Neural crest cell (in vitro differentiated cells): ENCODE data around the gene ZSCAN31. TPM values are rescaled to one million over a fixed set of nuclear protein-coding genes. Genes with fewer than 3 reads are reported as not detected.
"Not testable (repeated sequence)": the region's sequence is repeated elsewhere in the genome, so short reads cannot be mapped to it uniquely, and the experiment has no call there.

ENCODE experiments used
- DNase-seq: peaks from one replicate; pipeline ENCODE4 v3.0.0; 2021; ENCODE audit warnings: low read depth, mixed read lengths, low spot score
- H3K27ac Mint-ChIP-seq: one replicate; pipeline ENCODE4 v1.8.0; 2021; ENCODE audit warnings: mild to moderate bottlenecking, mixed read lengths; ENCODE audit not compliant: unreplicated experiment
- H3K27me3 Mint-ChIP-seq: 2 replicates; pipeline ENCODE4 v1.8.0; 2021; ENCODE audit warnings: low read depth, mild to moderate bottlenecking, mixed read lengths
- H3K36me3 Mint-ChIP-seq: 2 replicates; pipeline ENCODE4 v1.8.0; 2021; ENCODE audit warnings: low read depth, mild to moderate bottlenecking, mixed read lengths
- H3K4me1 Mint-ChIP-seq: 2 replicates; pipeline ENCODE4 v1.8.0; 2021; ENCODE audit warnings: mixed read lengths
- H3K4me3 Mint-ChIP-seq: one replicate; pipeline ENCODE4 v1.8.0; 2021; ENCODE audit warnings: mild to moderate bottlenecking, mixed read lengths
- H3K9me3 Mint-ChIP-seq: 2 replicates; pipeline ENCODE4 v1.8.0; 2021; ENCODE audit warnings: mixed read lengths
- total RNA-seq: library from RNA; stranded (reverse); gene quantifications from 2 replicates; pipeline ENCODE4 v1.2.1, GENCODE V29; 2021
- TF ChIP-seq, protein P1 (sequence below): fragments of 200-600 bp; sonication (generic); conservative IDR thresholded peaks from 2 replicates; pipeline ENCODE4 v1.5.0; 2021; ENCODE audit warnings: antibody characterized with exemption, mild to moderate bottlenecking

The ZSCAN31 gene
- total RNA-seq, 1 donor from 2014 or later = 6.7 TPM

DNA sequence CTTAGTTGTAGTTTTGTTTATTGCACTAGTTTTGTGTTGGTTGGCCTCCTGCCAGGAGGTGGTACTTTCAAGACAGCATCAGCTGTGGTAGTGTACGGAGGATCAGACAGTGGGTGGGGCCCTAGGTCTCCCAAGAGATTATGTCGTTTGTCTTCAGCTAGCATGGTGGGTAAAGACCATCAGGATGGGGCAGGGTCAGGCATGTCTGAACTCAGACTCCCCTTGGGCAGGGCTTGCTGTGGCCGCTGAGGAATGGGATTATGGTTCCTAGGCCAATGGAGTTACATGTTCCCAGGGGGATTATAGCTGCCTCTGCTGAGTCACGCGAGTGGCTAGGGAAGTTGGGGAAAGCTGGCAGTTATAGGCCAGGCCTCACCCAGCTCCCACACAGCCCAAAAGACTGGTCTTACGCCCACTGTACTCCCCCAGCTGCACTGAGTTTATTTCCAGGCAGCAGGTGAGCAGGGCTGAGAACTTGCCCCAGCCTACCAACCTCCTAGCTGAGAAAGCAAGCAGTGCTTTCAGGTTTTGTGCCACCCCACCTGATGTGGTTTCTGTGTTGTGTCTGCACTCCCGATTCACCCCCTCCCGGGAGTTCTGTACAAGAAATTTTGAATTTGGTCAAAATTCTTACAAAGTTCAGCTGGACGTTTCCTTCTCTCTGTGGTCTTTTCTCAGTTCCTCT lies 24.7 kb downstream of the ZSCAN31 start:
- Mint-ChIP-seq H3K36me3 (peaks cover 45% of the 10 kb centered on the region), H3K27me3 (no peaks in the 10 kb centered on the region), H3K4me3 (no peak overlapping the region), H3K4me1 (no peaks in the 10 kb centered on the region), H3K9me3 (peaks cover 18% of the 10 kb centered on the region), H3K27ac (no peak overlapping the region)
- TF ChIP-seq, protein P1, sequence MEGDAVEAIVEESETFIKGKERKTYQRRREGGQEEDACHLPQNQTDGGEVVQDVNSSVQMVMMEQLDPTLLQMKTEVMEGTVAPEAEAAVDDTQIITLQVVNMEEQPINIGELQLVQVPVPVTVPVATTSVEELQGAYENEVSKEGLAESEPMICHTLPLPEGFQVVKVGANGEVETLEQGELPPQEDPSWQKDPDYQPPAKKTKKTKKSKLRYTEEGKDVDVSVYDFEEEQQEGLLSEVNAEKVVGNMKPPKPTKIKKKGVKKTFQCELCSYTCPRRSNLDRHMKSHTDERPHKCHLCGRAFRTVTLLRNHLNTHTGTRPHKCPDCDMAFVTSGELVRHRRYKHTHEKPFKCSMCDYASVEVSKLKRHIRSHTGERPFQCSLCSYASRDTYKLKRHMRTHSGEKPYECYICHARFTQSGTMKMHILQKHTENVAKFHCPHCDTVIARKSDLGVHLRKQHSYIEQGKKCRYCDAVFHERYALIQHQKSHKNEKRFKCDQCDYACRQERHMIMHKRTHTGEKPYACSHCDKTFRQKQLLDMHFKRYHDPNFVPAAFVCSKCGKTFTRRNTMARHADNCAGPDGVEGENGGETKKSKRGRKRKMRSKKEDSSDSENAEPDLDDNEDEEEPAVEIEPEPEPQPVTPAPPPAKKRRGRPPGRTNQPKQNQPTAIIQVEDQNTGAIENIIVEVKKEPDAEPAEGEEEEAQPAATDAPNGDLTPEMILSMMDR = no peak
- DNase-seq = no peak

DNA sequence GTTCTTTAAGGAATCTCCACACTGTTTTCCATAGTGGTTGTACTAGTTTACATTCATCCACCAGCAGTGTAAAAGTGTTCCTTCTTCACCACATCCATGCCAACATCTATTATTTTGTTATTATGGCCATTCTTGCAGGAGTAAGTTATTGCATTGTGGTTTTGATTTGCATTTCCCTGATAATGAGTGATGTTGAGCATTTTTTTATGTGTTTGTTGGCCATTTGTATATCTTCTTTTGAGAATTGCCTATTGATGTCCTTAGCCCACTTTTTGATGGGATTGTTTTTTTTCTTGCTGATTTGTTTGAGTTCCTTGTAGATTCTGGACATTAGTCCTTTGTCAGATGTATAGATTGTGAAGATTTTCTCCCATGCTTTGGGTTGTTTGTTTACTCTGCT lies 29.6 kb downstream of the ZSCAN31 start:
- H3K4me3 Mint-ChIP-seq, H3K4me1 Mint-ChIP-seq, H3K27ac Mint-ChIP-seq, H3K27me3 Mint-ChIP-seq, DNase-seq: not testable (repeated sequence)
- Mint-ChIP-seq H3K36me3 (peaks cover 68% of the 10 kb centered on the region), H3K9me3 (peaks cover 20% of the 10 kb centered on the region)

DNA sequence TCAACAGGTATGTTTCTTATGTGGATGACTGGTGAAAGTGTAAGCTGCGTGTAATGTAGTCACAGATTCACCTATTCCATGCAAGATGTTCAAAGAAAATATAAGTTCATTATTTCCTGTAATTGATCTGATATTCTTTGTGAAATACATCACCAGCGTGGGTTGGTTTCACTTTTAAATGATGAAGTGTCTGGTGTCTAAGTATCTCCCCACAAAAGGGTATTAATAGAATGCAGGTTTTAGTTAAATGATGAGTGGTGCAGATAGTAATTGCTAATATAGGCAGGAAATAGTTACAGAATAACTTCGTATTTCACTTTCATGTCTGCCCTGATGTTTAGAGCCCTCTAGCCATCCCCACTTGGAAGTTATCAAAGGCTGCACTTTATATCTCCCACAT lies 32.4 kb downstream of the ZSCAN31 start:
- H3K27me3 Mint-ChIP-seq = no peaks in the 10 kb centered on the region

DNA sequence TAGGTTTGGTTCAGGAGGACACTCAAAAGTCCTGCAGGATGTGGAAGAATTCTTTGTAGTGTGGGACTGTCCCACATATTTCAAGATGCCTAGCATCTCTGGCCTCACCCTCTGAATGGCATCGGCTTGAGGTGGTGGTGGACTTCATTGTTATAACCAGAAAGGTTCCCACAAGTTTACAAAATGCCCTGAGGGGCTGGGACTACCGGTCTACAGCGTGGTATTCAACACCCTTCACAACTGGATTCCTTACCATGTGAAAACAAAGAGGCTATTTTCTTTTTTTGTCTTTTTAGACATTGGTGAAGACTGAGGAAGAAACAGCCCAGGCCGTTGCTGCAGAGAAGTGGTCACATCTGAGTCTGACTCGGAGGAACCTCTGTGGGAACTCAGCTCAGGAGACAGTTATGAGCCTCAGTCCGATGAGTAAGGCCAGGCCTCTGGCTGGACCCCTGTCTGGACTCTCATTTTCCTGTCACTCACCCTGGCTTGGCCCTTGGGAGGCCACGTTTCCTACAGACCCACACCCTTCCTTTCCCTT lies 39.4 kb downstream of the ZSCAN31 start:
- peaks cover 6% of the 10 kb centered on the region for H3K9me3 Mint-ChIP-seq
- DNase-seq = no peak
- TF ChIP-seq, protein P1 = no peak
- peaks cover 8% of the 10 kb centered on the region for H3K4me1 Mint-ChIP-seq
- H3K27ac Mint-ChIP-seq = no peak overlapping the region
- H3K4me3 Mint-ChIP-seq = no peak overlapping the region
- H3K27me3 Mint-ChIP-seq = no peaks in the 10 kb centered on the region
- H3K36me3 Mint-ChIP-seq = peaks cover 46% of the 10 kb centered on the region

More for the DNA sequence above, 32.4 kb downstream of the ZSCAN31 start:
- Mint-ChIP-seq H3K4me3 (no peak overlapping the region), H3K4me1 (no peaks in the 10 kb centered on the region), H3K36me3 (peaks cover 59% of the 10 kb centered on the region), H3K9me3 (peaks cover 10% of the 10 kb centered on the region), H3K27ac (no peak overlapping the region)
- no peak for DNase-seq
- TF ChIP-seq, protein P1 = no peak

DNA sequence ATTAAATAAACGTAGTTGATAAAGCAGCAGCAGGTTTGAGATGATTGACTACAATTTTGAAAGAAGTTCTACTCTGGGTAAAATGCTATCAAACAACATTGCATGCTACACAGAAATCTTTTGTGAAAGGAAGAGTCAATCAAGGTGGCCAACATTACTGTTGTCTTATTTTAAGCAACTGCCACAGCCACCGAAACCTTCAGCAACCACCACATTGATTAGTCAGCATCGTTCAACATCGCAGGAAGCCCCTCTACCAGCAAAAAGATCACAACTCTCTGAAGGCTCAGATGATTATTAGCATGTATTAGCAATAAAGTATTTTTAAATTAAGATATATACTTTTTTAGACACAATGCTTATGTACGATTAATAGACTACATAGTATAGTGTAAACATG lies 40.6 kb downstream of the ZSCAN31 start:
- Mint-ChIP-seq H3K36me3 (peaks cover 49% of the 10 kb centered on the region), H3K27me3 (no peaks in the 10 kb centered on the region), H3K27ac (no peak overlapping the region), H3K9me3 (peaks cover 9% of the 10 kb centered on the region), H3K4me1 (peaks cover 8% of the 10 kb centered on the region), H3K4me3 (no peak overlapping the region)
- TF ChIP-seq, protein P1 = no peak
- no peak for DNase-seq

DNA sequence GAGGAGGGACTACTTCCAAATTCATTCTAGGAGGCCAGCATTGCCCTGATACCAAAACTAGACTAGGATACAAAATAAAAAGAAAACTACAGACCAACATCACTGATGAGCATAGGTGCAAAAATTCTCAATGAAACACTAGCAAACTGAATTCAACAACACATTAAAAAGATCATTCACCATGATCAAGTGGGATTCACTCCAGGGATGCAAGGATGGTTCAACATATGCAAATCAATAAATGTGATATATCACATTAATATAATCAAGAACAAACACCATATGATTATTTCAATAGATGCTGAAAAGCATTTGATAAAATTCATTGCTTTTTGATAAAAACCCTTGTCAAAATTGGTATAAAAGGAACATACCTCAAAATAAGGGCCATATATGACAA lies 44.4 kb downstream of the ZSCAN31 start:
- no peak overlapping the region for H3K27ac Mint-ChIP-seq
- no peaks in the 10 kb centered on the region for H3K27me3 Mint-ChIP-seq
- peaks cover 4% of the 10 kb centered on the region for H3K4me1 Mint-ChIP-seq
- H3K4me3 Mint-ChIP-seq = no peak overlapping the region
- DNase-seq = no peak
- TF ChIP-seq, protein P1 = no peak
- H3K36me3 Mint-ChIP-seq = peaks cover 65% of the 10 kb centered on the region
- H3K9me3 Mint-ChIP-seq = peaks cover 15% of the 10 kb centered on the region
